T-helper 1 cell (primary cell): ENCODE measurements around the gene SERPINI1.

Source experiments
- DNase-seq, 5 donors: peaks; one replicate each; pipeline ENCODE4 v3.0.0-alpha.2; 2012 to 2020
- total RNA-seq, 4 donors: gene quantifications; one replicate each; lab custom pipeline; 2026; lab: John Stamatoyannopoulos, UW

SERPINI1 gene
- total RNA-seq, result 2.4 to 3.7 (median 3.0) reads per million in 4 donors

- peak; percentile 62 to 87 (median 71) for DNase-seq
Measured at GRCh38 chr3:167735233-167736138, at the start of gene SERPINI1. SERPINI1 (plus strand) TSS chr3:167735721; CDS start chr3:167789129, 53,408 bp downstream.

- peak in 2 of 5 donors; percentile 3 to 86 for DNase-seq
Measured at GRCh38 chr3:167691366-167691765, 44.2 kb upstream of the SERPINI1 start.

GRCh38 chr3:167694121-167694520 lies 41.4 kb upstream of the SERPINI1 start:
- DNase-seq, result no peak

- DNase-seq, result no peak
Measured at GRCh38 chr3:167700046-167700445, 35.5 kb upstream of the SERPINI1 start.

DNA sequence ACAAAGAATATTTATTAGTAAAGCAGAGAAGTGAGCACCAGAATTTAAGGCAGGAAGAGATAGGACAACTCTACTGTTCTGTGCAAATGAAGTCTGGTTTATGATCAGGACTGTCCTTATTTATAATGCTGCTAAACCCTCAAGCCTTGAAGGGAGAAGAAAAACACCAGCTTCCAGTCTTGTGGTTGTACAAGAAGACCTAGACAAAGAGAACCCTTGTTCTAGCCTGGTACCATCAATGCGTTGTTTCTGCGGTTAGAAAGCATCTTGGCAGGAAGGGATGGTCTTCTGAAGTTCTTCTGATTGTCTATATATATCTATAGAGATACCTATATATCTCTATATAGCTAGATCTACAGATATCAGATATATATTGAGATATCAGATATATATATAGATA lies 34.6 kb upstream of the SERPINI1 start:
- DNase-seq, result no peak

GRCh38 chr3:167705840-167706239 lies 29.7 kb upstream of the SERPINI1 start:
- no peak for DNase-seq

- DNase-seq, result no peak
Measured at GRCh38 chr3:167709690-167710089, 25.8 kb upstream of the SERPINI1 start.

GRCh38 chr3:167710552-167710951 lies 25.0 kb upstream of the SERPINI1 start:
- no peak for DNase-seq

- no peak for DNase-seq
Measured at GRCh38 chr3:167711439-167711838, 24.1 kb upstream of the SERPINI1 start.

DNA sequence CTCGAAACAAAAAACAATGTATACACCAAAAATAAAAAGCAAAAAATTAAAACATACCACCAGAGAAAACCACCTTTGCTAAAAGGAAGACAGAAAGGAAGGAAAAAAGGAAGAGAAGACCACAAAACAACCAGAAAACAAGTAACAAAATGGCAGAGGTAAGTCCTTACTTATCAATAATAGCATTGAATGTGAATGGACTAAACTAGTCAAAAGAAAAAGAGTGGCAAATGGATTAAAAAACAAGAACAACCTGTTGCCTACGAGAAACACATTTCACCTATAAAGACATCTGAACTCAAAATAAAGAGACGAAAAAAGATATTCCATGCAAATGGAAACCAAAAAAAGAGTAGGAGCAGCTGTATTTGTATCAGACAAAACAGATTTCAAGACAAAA lies 23.1 kb upstream of the SERPINI1 start:
- DNase-seq, result no peak

- no peak for DNase-seq
Measured at GRCh38 chr3:167714871-167715270, 20.6 kb upstream of the SERPINI1 start.

GRCh38 chr3:167716920-167717319 lies 18.6 kb upstream of the SERPINI1 start:
- no peak for DNase-seq

- DNase-seq, result no peak
Measured at GRCh38 chr3:167718582-167718981, 16.9 kb upstream of the SERPINI1 start.

- DNase-seq, result no peak
Measured at GRCh38 chr3:167723025-167723512, 12.5 kb upstream of the SERPINI1 start.

DNA sequence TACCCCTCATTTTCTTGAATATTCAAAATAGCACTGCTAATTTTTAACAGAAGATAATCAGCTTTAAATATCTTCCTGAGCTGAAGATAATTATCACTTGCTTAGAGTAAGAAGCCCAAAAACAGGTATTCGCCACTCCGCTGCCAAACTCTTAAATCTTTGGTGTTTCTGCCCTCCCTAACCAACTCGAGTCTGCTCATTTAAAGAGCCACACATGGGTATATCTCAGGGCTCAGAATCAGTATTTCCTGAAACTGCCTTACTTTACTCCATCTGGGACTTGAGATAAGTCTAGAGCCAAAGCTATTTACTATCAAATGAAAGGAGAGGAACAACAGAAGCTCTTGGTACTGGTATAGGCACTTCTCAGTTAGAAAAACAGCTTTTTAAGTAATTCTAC lies 11.6 kb upstream of the SERPINI1 start:
- DNase-seq, result no peak

DNA sequence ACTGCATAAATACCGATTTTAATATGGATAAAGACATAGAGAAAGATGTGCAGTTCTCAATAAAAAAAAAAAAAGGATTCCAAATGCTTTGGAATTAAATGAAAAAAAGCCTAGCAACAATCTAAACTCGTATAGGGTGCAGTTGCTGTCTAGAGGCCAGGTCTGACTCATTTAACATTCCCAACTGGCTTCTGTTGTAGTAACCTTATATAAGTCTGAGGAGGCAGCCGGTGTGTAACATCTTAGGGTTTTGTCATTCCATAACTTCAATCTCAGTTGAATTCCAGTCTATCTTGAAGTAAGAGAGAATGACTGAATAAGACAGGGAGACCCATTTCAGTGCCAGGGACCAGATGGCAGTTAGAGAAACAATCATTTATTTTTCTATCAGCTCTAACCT lies 7.3 kb upstream of the SERPINI1 start:
- no peak for DNase-seq

DNA sequence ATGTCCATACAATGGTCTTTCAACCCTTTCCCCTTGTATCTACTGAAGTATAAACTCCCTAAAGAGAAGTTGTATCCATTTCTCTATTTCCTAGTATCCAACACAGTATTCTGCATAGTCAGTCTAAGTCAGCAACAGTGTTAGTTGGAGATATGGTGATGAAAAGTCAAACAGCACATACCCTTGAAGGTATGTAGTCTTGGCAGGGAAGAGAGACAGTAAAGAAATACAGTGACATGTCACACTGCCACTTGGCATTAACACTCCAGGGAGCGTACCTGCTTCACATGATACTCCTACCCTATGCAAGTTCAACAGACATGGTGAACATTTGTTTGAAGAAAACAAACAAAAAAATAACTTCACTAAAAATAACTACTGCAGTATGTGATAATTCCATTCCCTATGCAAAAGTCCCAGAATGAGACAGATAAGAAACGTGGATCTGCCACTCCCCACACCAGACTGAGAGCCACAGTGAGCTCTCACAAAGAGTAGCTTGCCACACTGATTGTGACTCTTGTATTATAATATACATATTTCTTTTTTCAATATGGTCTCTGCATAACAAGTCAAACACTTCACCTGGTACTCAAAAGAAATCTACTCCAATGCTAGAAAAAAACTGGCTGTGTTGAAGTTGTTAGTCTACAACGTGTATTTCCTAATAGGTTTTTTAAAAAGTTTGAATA lies 6.7 kb upstream of the SERPINI1 start:
- no peak for DNase-seq

GRCh38 chr3:167729591-167729990 lies 5.9 kb upstream of the SERPINI1 start:
- no peak for DNase-seq

GRCh38 chr3:167731393-167731792 lies 4.1 kb upstream of the SERPINI1 start:
- DNase-seq, result no peak

DNA sequence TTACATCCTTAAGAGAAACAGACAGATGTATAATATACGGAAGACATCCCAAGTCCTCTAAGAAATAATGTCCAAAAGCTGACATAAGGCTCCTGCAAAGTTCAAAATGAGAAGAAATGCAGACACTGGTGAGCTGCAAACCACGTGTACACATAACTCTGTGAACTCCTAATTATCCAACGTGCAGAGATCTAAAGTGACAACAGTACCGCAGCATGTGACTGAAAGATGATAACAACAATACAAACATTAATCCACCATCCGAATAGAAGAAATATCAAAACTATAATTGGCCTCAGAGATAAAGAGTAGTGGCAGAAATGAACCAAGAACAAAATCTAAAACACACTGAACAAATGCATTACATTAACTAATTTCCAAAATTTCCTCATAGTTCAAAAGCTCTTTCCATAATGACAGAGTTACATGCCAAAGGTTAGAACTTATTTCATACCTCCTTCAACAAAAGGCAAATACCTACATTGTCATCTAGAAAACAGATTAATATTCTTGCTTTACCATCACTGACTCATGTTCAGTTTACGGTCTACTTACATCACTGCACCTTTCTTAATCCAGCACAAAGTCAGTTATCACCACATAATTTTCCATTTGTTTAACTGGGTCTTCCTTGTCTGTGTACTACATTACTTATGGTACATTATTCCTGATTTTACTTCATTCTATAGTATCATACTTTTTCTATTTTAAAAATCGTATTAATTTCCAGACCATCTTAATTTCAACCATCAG lies 3.0 kb upstream of the SERPINI1 start:
- DNase-seq, result no peak

- DNase-seq, result no peak
Measured at GRCh38 chr3:167733961-167734497, 1.5 kb upstream of the SERPINI1 start.

DNA sequence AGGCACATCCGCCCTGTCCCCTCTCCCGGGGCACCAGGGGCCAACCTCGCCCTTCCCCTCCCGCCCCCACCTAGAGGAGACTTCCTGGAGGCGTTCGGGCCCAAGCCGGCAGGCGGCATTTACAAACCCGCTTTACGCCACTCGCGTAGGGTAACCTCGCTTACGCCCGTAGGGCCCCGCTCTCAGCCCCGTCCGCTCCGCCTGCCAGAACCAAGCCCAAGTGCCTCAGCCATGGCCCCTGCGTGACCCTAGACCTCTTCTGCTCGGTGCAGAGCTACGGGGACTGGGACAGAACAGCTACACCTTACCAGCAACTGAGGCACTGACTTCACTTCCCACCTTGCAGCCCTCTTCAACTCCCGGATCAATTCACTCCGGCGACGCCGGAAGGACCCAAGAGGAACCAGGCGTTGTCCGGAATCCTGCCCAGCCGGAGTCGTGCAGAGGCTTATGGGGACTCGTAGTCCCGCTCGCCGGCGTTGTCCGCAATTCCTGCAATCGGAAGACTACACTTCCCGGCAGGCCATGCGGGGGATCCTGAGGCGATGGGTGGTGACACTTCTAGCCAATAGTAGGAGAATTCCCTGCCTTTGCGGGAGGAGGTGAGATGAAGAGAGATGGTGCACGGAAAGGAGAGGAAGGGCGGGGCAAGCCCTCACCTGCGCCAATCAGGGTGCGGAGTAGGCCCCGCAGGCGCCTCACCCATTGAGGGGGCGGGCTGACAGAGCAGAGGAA lies 856 bp upstream of the SERPINI1 start, which contains the start of gene PDCD10:
TSS of gene PDCD10 (minus strand) at position 395 of the 735 bp plus-strand sequence. CDS start 14,735 bp downstream, outside the sequence.
- DNase-seq, result peak; percentile 93 to 99 (median 96)
